Gastroesophageal sphincter (tissue), 4 donors: ENCODE results near the gene MPZL1. TPM values are rescaled to one million over a fixed set of nuclear protein-coding genes. Genes with fewer than 3 reads are reported as not detected.
A peak's percentile ranks its signal among the peaks of the same experiment; 100 is the strongest.

Experiments used
- ATAC-seq: fragments of 150-250 bp; one replicate; pipeline ENCODE4 v1.9.1; 2016; ENCODE audit warnings: mild to moderate bottlenecking, moderate library complexity
- H3K27ac ChIP-seq, 4 donors: fragments of 200-600 bp; sonication (generic) in 3 of 4; 1 replicate in 3 of 4; 2 replicates in 1 of 4; pipeline ENCODE4 v1.5.1; 2016 to 2019
- H3K27me3 ChIP-seq: fragments of 200-600 bp; sonication (generic); one replicate; pipeline ENCODE4 v1.5.1; 2019
- H3K36me3 ChIP-seq, 2 donors: fragments of 200-600 bp; sonication (generic); one replicate each; pipeline ENCODE4 v1.5.1; 2019; ENCODE audit warnings: control low read depth in 1 of 2
- H3K4me1 ChIP-seq, 3 donors: fragments of 200-600 bp; sonication (generic); 1 replicate in 2 of 3; 2 replicates in 1 of 3; pipeline ENCODE4 v1.5.1; 2016 to 2019; ENCODE audit warnings: control low read depth in 2 of 3
- H3K4me3 ChIP-seq, 2 donors: fragments of 200-600 bp; sonication (generic); one replicate each; pipeline ENCODE4 v1.5.1; 2019; ENCODE audit warnings: mild to moderate bottlenecking in 1 of 2, moderate library complexity in 1 of 2
- H3K9me3 ChIP-seq, 3 donors: fragments of 200-600 bp; sonication (generic); one replicate each; pipeline ENCODE4 v1.5.1; 2017 to 2019; ENCODE audit warnings: control low read depth in 2 of 3
- EP300 ChIP-seq: sonication (generic); formaldehyde crosslinking; IDR thresholded peaks from one replicate; pipeline ENCODE4 v1.6.1; 2017; ENCODE audit warnings: antibody characterized with exemption, mild to moderate bottlenecking
- POLR2A ChIP-seq, 2 donors: fragments of 450-650 bp; IDR thresholded peaks; one replicate each; pipeline ENCODE4 v1.6.1; 2017; ENCODE audit warnings: antibody characterized with exemption in 2 of 2, mild to moderate bottlenecking in 2 of 2, moderate library complexity in 1 of 2
- POLR2AphosphoS5 ChIP-seq: sonication (generic); formaldehyde crosslinking; IDR thresholded peaks from one replicate; pipeline ENCODE4 v1.6.1; 2017; ENCODE audit warnings: antibody characterized with exemption
- WGBS, 2 donors: methylation state at CpG; one replicate each; pipeline ENCODE4 v1.1.5; 2018; ENCODE audit warnings: low coverage in 1 of 2; 5-methylcytosine and 5-hydroxymethylcytosine counted together
- total RNA-seq, 4 donors: library from RNA; depleted of rRNA; stranded (reverse); fragments of >200 nt; gene quantifications; one replicate each; pipeline ENCODE4 v1.1.0, GENCODE V29; 2016
- TF ChIP-seq, protein P1 (sequence below), 4 experiments: fragments of 200-600 bp in 2 of 4; fragments of 450-650 bp in 2 of 4; sonication (generic) in 1 of 4; IDR thresholded peaks; one replicate each; pipeline ENCODE4 v1.5.1; 2017 to 2019; ENCODE audit warnings: antibody characterized with exemption in 4 of 4, mild to moderate bottlenecking in 2 of 4, moderate library complexity in 2 of 4

The MPZL1 gene
- total RNA-seq, 4 donors from 2014 or later, result 83.7 to 127 (median 95.8) TPM

DNA sequence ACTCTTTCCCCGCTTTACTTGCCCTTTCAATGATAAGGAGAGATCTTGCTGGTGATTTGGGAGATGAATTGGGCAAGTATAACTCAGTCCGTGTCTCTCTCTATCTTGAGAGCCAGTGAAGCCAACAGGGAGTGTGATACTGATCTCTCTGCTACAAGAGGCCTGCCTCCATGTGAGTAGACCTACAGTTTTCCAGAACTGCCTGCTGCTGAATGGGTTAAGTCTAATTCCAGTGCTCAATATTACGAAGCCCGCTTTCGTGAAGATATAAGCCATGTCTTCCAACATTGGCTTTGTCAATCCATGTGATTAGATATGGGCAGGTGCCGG is 99.5 kb downstream of the MPZL1 start:
- TF ChIP-seq POLR2AphosphoS5, result no peak
- no peak for TF ChIP-seq EP300
- H3K27ac ChIP-seq, result peak overlapping the region in 1 of 4 donors; percentile 84
- ATAC-seq, result no peak
- H3K4me1 ChIP-seq, result peaks cover 0 to 11% (median 3%) of the 10 kb centered on the region in 3 donors
- WGBS, 2 donors, result 90 to 100% methylated on average over 5 to 6 of the region's 6 CpGs
- no peaks in the 10 kb centered on the region for H3K27me3 ChIP-seq
- H3K36me3 ChIP-seq, result no peaks in the 10 kb centered on the region
- peaks cover 0 to 1% (median 0%) of the 10 kb centered on the region in 3 donors for H3K9me3 ChIP-seq
- no peak overlapping the region for H3K4me3 ChIP-seq

DNA sequence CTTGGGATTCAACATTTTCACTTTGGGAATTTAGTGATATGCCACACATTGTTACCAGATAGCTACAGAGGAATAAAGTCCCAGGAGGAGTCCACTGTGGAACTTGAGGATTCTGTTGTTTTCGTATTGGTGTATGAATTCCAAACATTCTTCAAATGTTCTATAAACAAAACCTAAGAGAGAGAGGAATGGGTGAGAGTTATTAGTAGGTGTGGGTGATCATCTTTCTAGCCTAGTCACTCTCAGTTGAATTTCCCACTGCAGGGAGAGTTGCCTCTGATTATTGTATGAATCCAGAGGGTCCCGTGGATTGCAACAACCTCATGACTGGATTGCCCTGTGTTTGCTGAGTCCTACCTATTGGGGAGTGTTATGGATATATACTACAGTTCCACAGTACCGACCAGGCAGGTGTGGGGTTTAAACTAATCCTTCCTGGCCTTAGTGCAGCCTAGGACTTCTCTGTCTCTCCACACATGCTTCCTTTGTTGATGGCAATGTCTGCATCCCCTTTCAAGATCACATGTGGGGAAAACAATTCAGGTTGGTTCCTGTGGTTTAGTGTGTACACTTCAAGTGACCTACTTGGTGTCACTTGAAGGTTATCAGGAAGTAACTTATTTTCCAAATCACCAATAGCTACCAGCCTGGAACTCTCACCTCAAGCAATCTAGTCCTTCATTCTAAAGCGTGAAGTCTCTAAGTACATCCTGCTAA is 100.3 kb downstream of the MPZL1 start:
- H3K9me3 ChIP-seq, result no peaks in the 10 kb centered on the region
- peaks cover 0 to 11% (median 3%) of the 10 kb centered on the region in 3 donors for H3K4me1 ChIP-seq
- ATAC-seq, result no peak
- H3K36me3 ChIP-seq, result no peaks in the 10 kb centered on the region
- 60 to 77% methylated on average over 4 of the region's 4 CpGs for WGBS, 2 donors
- no peaks in the 10 kb centered on the region for H3K27me3 ChIP-seq
- H3K27ac ChIP-seq, result no peak overlapping the region
- TF ChIP-seq POLR2A (IDR thresholded peaks at IDR 0.05), result no peak
- no peak for TF ChIP-seq POLR2AphosphoS5
- TF ChIP-seq, protein P1, sequence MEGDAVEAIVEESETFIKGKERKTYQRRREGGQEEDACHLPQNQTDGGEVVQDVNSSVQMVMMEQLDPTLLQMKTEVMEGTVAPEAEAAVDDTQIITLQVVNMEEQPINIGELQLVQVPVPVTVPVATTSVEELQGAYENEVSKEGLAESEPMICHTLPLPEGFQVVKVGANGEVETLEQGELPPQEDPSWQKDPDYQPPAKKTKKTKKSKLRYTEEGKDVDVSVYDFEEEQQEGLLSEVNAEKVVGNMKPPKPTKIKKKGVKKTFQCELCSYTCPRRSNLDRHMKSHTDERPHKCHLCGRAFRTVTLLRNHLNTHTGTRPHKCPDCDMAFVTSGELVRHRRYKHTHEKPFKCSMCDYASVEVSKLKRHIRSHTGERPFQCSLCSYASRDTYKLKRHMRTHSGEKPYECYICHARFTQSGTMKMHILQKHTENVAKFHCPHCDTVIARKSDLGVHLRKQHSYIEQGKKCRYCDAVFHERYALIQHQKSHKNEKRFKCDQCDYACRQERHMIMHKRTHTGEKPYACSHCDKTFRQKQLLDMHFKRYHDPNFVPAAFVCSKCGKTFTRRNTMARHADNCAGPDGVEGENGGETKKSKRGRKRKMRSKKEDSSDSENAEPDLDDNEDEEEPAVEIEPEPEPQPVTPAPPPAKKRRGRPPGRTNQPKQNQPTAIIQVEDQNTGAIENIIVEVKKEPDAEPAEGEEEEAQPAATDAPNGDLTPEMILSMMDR (IDR thresholded peaks at IDR 0.05), result no peak
- TF ChIP-seq EP300, result no peak
- H3K4me3 ChIP-seq, result no peak overlapping the region

DNA sequence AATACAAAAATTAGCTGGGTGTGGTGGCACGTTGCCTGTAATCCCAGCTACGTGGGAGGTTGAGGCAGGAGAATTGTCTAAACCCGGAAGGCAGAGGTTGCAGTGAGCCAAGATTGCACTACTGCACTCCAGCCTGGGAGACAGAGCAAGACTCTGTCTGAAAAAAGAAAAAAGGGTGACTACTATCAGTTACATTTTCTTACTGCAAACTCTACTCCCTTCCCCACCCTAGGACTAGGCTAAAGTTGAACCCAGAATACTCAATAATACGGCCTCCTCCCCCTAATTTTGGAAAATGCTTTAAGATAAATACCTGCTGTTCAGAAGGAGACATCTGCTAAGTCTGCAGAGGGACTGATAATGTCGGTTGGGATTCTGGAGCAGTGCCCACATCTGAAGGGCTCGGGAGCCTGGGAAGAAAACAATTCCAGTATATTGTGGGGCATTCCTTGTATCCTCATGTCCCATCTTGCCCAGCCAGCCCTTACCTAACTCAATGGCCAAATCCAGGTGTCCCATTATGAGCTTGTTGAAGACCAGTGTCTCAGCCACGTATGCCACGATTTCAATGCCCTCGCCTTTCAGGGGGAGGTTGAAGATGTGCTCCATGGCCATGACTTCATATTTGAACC is 102.5 kb downstream of the MPZL1 start:
- Histone ChIP-seq H3K27ac (no peak overlapping the region), H3K4me1 (peaks cover 0 to 11% (median 3%) of the 10 kb centered on the region in 3 donors), H3K36me3 (no peaks in the 10 kb centered on the region), H3K9me3 (no peaks in the 10 kb centered on the region), H3K4me3 (no peak overlapping the region), H3K27me3 (no peaks in the 10 kb centered on the region)
- no peak for ATAC-seq
- TF ChIP-seq EP300 (no peak), POLR2AphosphoS5 (no peak), POLR2A (IDR thresholded peaks at IDR 0.05) (no peak)
- TF ChIP-seq, protein P1 (IDR thresholded peaks at IDR 0.05), result no peak
- 67 to 78% methylated on average over 3 to 6 of the region's 9 CpGs for WGBS, 2 donors

DNA sequence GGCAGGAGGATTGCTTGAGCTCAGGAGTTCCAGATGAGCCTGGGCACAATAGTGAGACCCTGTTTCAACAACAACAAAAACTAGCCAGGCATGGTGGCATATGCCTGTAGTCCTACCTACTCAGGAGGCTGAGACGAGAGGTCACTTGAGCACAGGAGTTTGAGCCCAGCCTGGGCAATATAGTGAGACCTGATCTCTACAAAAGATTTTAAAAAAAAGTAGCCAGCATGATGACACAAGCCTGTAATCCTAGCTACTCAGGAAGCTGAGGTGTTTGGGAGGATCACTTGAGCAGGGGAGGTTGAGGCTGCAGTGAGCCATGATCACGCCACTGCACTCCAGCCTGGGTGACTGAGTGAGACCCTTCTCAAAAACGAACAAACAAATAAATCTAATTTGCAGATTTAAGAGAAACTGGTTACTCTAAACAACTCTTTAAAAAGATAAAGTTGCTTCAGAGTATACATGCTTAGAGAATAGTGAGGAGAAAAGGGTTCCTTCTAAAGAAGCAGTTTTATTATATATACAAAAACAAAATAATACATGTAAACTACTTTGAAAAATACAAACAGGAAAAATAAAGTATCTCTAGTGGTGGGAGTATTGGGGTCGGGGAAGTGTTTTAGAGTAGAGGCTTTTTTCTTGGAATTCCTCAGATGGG is 103.8 kb downstream of the MPZL1 start:
- Histone ChIP-seq H3K4me3 (no peak overlapping the region), H3K9me3 (no peaks in the 10 kb centered on the region), H3K4me1 (peaks cover 0 to 2% (median 0%) of the 10 kb centered on the region in 3 donors), H3K36me3 (no peaks in the 10 kb centered on the region), H3K27ac (no peak overlapping the region), H3K27me3 (no peaks in the 10 kb centered on the region)
- 84 to 85% methylated on average over 3 to 4 of the region's 4 CpGs for WGBS, 2 donors
- ATAC-seq, result no peak
- TF ChIP-seq EP300 (no peak), POLR2A (IDR thresholded peaks at IDR 0.05) (no peak), POLR2AphosphoS5 (no peak)
- TF ChIP-seq, protein P1 (IDR thresholded peaks at IDR 0.05), result no peak

DNA sequence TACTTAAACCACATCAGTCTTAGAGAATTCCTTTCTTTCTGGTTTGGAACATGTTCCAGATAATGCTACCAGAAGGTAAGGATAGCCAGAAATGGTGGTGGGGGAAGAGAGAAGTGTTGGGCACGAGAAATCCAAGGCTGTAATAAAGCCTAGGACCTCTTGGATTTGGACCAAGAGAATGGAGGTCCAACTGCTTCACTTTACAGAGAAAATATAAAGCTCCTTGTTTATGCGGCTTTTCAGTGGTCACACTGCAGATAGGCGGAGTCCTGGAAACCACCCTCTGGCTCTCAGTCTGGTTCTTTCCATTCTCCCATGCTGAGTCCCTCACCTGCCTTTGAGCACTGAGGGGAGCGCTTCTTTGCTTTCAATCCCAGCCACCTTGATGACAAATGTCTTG is 104.3 kb downstream of the MPZL1 start:
- 82 to 93% methylated on average over 3 of the region's 4 CpGs for WGBS, 2 donors
- Histone ChIP-seq H3K4me1 (no peaks in the 10 kb centered on the region), H3K36me3 (no peaks in the 10 kb centered on the region), H3K4me3 (no peak overlapping the region), H3K27me3 (no peaks in the 10 kb centered on the region), H3K9me3 (no peaks in the 10 kb centered on the region), H3K27ac (no peak overlapping the region)
- TF ChIP-seq EP300 (no peak), POLR2A (IDR thresholded peaks at IDR 0.05) (no peak), POLR2AphosphoS5 (no peak)
- TF ChIP-seq, protein P1 (IDR thresholded peaks at IDR 0.05), result no peak
- no peak for ATAC-seq
